Activated CD8-positive, alpha-beta memory T cell treated with anti-CD3 and anti-CD28 coated beads for 4 hours (primary cell): ENCODE results near the gene PDE6B.
"Not testable (repeated sequence)": the region's sequence is repeated elsewhere in the genome, so short reads cannot be mapped to it uniquely, and the experiment has no call there.

Experiments
- DNase-seq, 2 donors: peaks; one replicate each; pipeline ENCODE4 v3.0.0-alpha.2; 2020; ENCODE audit warnings: low read depth in 2 of 2

The PDE6B gene

DNA sequence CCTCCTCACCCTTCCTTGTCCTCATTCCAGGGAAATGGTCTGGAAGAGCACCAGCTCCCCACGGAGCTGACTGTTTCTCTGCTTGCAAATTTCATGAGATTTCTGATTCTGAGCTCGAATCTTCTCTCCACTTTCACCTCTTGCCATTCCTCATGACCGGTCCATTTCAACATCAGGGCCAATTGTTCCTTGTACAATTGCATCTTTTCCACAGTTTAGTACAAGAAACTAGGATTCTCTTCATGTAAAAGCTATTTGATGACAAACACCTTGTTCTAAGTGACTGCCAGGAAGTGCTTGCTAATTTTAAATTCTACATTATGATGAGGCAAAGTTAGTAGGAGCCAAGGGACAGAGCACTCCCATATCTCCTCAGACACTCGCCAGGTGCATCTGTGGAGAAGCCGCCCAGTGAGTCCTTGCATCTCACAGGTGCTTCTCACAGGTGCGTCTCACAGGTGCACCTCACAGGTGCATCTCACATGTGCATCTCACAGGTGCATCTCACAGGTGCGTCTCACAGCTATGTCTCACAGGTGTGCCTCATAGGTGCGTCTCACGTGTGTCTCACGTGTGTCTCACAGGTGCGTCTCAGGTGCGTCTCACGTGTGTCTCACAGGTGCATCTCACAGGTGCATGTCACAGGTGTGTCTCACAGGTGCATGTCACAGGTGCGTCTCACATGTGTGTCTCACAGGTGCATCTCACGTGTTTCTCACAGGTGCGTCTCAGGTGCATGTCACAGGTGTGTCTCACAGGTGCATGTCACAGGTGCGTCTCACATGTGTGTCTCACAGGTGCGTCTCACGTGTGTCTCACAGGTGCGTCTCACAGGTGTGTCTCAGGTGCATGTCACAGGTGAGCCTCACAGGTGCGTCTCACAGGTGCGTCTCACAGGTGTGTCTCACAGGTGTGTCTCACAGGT lies 3.0 kb upstream of the PDE6B start:
- no peak for DNase-seq

DNA sequence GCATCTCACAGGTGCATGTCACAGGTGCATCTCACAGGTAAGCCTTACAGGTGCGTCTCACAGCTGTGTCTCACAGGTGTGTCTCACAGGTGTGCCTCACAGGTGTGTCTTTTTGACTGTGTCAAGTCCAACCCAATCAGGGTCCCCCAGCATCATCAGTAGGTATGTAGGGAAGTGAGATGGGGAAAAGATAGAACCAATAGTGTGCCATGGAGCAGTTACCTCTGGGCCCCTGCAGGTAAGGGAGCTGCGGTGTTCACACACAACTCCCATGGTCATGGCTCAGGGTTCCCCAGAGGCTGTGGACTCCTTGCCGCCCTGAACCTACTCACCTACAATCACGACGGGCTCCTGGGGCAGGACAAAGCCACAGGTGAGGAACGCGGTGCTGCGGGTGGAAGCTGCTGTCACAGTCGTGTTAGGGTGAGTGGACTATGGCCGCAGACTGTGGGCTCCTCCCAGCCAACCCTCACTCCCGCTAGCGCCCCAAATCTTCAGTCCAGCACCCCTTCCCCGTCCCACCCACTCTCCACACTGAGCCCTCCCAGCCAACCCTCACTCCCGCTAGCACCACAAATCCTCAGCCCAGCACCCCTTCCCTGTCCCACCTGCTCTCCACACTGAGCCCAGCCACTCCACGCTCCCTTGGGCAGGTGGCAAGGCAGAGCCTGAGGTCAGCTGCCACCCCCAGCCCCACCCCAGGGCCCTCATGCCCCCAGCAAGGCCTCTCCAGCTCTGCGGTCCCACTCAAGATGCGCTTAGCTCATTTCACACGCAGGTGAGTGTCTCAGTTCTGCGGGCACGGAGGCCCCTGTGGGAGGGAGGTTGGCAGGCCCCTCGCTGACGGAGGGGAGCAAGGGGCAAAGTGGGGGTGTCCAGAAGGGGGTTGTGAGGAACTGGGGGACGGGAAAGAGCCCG lies 2.1 kb upstream of the PDE6B start:
- no peak for DNase-seq

DNA sequence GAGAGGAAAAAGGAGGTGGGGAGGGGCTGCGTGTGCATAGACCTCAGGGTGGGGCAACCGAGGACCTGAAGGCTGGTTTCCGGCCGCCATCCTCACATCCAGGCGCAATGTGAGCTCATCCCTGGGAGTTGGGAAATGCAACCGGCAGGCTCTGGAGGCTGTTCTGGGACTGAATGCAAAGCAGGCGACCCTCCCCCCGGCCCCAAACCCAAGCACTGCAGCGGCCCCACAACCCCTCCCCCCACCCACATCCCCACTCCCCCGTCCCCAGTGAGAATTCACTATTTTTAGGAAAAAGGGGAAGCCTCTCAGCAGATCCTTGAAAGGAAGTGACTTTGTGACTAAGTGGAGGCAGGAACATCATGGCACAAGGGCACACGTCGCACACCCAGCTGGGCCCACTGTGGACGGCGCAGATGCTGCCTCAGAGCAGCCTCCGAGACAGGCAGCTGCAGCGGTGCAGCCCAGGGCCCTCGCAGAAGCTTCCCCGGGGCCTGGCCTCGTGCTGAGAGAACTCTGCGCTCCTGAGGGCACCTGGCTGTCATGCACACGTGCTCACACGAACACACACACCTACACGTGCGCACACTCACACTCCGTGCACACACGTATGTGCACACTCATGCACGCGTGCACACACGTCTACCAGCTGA lies 1.3 kb upstream of the PDE6B start:
- DNase-seq, result no peak

DNA sequence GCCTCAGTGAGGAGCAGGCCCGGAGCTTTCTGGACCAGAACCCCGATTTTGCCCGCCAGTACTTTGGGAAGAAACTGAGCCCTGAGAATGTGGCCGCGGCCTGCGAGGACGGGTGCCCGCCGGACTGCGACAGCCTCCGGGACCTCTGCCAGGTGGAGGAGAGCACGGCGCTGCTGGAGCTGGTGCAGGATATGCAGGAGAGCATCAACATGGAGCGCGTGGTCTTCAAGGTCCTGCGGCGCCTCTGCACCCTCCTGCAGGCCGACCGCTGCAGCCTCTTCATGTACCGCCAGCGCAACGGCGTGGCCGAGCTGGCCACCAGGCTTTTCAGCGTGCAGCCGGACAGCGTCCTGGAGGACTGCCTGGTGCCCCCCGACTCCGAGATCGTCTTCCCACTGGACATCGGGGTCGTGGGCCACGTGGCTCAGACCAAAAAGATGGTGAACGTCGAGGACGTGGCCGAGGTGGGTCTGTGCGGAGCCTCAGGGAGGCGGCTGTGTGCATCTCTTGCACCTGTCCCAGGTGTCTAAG lies 323 bp downstream of the PDE6B start:
- DNase-seq, result no peak

DNA sequence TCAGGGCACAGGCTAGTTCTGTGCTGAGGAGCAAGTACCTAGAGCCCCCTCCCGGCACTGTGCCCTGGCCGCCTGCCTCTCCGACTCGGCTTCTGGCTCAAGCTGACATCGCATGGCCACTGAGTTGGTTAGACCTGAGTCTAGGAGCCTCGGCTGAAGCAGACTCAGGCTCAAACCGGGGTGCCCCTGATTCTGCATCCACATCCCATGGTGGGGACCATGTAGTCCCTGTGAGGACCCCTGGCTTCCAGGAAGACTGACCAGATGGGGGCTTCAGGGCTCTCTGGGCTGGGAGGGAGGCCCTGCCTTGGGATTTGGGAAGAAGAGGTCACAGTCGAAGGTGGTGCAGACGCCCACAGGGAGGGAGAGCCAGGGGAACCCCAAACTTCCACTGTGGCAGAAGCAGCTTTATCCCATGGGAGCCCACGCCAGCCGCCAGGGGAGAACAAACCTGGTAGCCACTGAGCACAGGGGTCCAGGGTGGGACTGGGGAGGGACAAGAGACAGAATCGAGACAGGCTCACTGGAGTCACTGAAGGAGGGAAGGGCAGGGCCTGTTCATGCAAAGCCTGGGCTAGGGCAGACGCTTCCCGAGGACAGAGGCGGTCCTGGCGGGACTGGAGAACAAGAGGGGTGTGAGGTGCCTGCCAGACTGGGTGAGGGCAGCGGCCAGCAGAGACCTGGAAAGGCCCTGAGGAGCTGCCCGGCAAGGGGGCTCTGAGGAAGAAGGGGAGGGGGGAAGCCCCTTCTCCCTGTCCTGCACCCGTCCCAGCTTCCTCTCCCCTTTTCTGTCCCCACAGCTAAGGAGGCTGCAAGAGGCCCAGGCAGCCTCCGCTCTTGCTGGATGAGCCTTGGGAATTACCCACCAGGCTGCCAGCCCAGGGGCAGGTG lies 1.1 kb downstream of the PDE6B start:
- DNase-seq, result no peak

DNA sequence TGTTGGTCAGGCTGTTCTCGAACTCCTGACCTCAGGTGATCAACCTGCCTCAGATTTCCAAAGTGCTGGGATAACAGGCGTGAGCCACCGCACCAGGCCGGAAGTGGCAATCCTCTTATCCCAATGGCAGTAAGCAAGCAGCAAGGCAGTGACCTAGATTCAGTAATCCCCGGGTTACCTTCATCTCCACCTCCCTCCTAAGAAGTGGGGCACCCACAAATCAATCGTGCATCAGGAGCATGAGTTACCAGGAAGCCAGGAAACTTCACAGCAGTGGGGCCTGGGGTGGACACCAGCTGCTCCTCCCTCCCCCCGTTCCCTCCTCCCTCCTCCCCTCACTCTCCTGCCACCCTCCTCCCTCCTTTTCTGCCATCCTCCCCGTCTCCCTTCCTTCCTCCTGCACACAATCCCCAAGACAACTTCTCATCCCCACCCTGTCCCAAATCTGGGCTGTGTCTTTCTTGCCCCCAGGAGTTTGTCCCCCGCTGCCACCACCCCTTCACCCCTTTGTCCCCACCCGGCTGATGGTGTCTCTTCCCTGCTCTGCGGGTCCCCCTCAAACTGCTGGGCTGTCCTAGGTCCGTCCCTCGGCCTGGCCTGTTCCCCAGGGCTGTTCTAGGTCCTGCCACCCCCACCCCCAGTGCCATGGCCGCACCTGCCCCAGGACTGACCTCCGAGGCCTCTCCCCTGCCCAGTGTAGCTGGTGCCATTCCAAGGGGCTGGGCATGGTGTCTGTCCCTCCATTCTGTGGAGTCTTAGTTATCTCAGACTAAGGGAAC lies 2.2 kb downstream of the PDE6B start:
- DNase-seq, result no peak

DNA sequence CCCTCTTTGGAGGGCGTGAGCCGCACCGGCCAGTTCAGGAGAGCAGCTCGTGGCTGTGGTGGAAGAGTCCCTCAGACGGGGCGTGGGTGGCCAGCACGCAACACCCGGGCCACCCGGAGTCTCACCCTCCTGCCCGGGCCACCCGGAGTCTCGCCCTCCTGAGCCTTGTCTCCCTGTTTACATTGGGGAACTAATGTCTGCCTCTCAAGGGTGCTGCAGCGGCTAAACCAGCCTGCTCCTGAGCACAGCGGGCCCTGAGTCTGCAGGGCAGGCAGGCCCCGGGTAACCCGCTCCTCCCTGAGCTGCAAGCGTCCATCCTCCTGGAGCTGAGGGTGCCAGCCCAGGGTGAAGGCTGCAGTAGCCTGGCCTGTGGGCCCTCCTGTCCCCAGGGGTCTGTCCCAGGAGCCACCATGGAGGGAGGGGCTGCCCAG lies 3.0 kb downstream of the PDE6B start:
- DNase-seq, result no peak

DNA sequence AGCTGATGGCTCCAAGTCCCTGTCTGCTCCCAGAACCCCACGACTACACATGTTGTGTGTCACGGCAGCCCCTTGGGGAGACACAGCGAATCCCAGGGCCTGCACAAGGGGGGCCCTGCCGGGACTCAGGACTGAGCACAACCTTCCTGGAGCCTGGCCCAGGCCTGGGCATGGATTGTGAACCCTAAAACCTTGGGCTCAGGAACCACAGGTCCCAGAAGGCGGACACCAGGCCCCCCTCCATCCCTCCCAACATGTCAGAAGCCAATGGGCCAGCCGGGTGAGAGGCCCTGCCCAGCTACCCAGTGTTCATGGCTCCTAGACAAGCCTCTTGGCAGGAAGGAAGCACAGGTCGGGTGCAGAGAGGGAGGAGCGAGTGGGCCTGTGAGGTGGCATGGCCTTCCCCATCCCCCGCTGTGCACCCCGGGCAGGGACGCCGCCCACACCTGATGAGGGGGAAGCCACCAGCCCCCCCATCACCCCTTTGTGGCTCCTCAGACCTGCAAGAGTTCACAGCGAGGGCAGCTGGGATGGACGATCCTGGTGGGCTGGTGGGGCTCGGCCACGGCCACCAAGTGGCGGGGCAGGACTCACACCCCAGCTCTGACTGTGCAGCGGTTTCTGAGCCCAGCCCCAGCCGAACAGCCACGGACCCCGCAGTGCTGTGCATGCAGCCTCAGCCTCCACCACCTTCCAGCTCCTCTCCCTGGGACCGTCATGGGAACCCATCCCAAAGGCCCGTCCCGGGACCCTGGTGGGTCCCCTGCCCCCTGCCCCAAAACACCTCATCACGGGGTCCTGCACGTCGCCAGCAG lies 3.7 kb downstream of the PDE6B start:
- no peak for DNase-seq

DNA sequence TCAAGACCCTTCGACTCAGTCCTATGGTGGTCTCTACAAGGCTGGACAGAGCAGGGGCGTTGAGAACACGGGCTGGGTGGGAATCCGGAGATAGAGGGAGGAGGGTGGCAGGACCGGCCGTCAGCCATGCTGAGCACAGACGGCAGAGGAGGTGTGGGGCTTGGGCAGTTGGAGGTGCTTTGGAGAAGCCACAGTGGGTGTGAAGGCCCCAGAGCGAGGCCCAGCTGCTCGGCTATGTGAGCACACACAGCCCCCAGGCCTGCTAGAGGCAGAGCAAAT lies 4.2 kb downstream of the PDE6B start:
- DNase-seq, result no peak

DNA sequence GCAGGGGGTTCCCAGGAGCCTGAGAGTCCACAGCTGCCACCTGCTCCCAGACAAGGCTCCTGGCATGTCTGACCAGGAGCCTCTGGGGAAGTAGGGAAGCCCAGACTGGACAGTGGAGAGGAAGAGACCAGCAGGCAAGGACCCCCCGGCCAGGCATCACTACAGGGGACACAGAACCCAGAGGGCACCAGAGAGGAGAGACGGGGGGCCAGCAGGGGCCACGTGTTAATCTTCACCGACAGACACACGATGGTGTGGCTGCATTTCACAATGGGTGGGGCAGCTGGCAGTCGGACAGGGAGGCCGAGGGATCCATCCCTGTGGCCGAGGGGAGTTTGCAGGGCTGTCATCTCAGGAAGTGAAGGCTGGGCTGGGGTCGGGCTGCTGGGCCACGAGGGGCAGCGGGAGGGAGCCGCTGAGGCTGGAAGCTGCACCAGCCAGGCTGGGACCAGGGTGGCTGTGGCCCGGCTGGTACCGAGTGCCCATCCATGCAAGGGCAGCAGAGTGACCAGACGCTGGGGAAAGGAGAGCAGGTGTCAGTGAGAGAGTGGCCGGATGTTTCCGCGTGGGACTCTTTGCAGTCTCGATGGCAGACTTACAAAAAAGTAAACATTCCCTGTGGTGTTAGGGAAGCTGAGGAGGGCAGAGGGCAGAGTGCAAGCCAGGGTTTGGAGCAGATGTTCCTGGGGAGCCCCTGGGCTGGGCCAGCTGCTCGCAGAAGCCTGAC lies 4.7 kb downstream of the PDE6B start:
- DNase-seq, result no peak

DNA sequence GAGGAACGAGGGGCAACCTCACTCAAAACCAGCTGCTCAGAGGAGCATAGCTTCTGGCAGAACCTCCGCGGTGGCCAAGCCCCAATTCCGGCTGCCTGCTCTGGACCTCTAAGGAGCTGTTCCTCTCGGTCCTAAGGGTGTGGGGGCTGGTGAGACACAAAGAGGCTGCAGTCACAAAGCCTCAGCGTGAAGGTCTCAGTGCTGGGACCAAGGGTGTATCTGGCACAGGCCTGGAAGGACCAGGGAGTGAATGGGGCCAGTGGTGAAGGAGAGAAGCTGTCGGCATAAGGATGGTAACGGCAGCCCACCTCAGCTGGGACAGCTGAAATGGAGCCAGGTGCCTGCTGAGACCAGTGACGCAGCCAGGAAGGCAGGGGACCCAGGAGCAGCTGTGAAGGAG lies 5.3 kb downstream of the PDE6B start:
- DNase-seq, result no peak

DNA sequence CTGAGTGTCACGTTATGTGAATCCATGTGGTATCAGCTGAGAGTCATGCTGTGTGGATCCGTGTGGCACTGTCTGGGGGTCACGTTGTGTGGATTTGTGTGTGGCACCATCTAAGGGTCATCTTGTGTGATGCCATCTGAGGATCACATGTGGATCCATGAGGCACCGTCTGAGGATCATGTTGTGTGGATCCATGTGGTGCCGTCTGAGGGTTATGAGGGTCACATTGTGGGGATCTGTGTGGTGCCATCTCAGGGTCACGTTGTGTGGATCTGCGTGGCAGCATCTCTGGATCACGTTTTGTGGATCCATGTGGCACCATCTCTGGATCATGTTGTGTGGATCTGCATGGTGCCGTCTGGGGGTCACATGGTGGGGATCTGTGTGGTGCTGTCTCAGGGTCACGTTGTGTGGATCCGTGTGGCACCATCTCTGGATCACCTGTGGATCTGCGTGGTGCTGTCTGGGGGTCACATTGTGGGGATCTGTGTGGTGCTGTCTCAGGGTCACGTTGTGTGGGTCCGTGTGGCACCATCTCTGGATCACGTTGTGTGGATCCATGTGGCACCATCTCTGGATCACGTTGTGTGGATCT lies 6.9 kb downstream of the PDE6B start:
- no peak for DNase-seq

DNA sequence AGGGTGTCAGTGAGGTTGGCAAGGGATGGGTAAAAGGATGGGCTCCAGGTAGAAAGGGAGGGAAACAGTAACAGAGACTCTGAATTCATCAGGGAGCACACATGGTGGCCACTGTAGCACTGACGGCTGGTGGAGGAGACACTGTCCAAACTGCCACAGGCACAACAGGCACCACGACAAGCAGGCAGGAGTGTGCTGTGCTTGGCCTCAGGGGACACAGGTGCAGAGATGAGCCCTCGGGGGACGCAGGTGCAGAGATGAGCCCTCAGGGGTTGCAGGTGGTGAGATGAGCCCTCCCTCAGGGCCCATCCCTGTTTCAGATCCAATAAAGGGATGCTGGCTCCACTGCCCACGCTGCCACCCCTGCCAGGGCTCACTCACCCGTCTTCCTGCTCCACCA lies 7.6 kb downstream of the PDE6B start:
- no peak for DNase-seq

DNA sequence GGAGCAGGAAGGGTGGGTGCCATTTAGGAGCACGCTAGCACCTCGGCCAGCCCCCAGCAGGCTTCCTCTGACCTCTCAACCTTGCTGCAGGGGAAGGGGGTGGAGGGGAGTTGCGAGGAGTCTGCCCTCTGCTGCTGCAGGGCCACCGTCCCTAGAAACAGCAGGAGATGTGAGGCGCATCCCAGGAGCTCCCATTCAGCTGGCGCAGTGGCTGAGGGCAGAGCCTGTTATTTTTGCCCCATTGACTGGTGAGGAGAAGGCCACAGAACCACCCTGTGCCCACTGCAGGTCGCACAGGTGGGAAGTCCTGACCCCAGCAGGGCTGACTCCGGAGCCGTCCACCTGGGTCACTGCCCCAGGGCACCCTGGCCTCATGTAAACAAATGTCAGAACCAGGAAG lies 8.0 kb downstream of the PDE6B start:
- no peak for DNase-seq

DNA sequence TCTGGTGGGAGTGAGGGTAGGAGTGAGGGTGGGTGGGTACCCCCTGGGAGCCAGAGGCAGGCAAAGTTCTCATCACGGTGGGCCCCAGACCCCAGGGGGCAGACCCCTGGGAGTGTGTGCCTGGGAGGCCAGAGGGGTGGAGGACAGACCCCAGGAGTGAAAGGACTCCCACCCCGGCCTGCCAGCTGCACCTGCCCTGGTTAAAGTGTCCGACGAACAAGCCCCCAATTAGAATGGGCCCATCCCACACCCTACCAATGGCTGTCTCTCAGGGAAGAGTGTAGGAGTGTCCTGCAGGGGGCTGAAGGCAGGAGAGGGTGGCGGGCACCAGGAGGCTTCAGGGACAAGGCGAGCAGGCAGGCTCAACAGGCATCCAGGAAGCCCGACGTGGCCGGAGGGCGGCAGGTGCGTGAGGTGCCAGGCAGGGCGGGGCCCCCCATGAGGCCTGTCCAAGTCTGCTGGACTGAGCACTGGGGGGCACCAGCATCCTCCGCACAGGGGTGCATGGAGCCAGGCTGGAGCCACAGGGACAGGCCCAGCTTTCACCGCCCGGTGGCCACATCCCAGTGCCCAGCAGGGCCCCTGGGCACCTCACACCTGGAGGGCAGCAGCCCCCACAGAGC lies 8.7 kb downstream of the PDE6B start:
- DNase-seq, result no peak

DNA sequence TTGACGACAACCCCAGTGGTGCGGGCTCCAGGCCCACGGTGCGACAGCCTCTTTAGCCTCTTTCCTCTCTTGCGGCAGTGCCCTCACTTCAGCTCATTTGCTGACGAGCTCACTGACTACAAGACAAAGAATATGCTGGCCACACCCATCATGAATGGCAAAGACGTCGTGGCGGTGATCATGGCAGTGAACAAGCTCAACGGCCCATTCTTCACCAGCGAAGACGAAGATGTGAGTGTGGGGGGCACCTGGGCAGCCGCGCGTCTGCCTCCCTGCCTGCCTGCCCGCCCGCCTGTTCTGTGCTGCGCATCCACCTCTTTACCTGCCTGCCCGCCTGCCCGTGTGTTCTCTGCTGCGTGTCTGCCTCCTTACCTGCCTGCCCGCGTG lies 9.2 kb downstream of the PDE6B start:
- DNase-seq, result no peak

DNA sequence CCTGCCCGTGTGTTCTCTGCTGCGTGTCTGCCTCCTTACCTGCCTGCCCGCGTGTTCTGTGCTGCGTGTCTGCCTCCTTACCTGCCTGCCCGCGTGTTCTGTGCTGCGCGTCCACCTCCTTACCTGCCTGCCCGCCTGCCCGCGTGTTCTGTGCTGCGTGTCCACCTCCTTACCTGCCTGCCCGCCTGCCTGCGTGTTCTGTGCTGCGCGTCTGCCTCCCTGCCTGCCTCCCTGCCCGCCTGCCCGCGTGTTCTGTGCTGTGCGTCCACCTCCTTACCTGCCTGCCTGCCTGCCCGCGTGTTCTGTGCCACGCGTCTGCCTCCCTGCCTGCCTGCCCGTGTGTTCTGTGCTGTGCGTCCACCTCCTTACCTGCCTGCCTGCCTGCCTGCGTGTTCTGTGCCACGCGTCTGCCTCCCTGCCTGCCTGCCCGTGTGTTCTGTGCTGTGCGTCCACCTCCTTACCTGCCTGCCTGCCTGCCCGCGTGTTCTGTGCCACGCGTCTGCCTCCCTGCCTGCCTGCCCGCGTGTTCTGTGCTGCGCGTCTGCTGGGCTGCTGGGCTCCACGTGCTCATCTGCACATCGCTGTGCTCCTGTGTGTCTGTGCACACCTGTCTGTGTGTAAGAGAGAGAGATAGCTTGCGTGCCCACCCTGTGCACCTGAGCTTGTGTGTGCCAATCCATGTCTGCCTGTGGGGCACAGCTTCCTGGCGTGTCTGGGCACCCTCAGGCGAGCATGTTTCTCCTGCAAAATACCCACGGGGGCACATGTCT lies 9.9 kb downstream of the PDE6B start:
- not testable (repeated sequence) for DNase-seq
